Esophagus muscularis mucosa (tissue), 4 donors: ENCODE results near the gene EDEM3. TPM values are rescaled to one million over a fixed set of nuclear protein-coding genes. Genes with fewer than 3 reads are reported as not detected.

Experiments used
- DNase-seq: peaks from one replicate; pipeline ENCODE4 v3.0.0-alpha.2; 2017; ENCODE audit errors: extremely low spot score
- H3K27ac ChIP-seq, 4 donors: fragments of 200-600 bp; sonication (generic); replicated peaks in 1 of 4; 1 replicate in 3 of 4; 2 replicates in 1 of 4; pipeline ENCODE4 v1.5.1; 2016 to 2019; ENCODE audit warnings: mild to moderate bottlenecking in 1 of 4
- H3K27me3 ChIP-seq, 4 donors: fragments of 200-600 bp; sonication (generic); one replicate each; pipeline versions ENCODE4 v1.5.1 to v1.6.0; 2016 to 2019
- H3K36me3 ChIP-seq, 4 donors: fragments of 200-600 bp; sonication (generic); one replicate each; pipeline ENCODE4 v1.5.1; 2016 to 2019
- H3K4me1 ChIP-seq, 4 donors: fragments of 200-600 bp; sonication (generic); one replicate each; pipeline ENCODE4 v1.5.1; 2016 to 2019
- H3K4me3 ChIP-seq, 4 donors: fragments of 200-600 bp; sonication (generic); 1 replicate in 2 of 4; 2 replicates in 2 of 4; pipeline ENCODE4 v1.5.1; 2016 to 2019; ENCODE audit warnings: mild to moderate bottlenecking in 4 of 4, moderate library complexity in 1 of 4
- H3K9me3 ChIP-seq, 4 donors: fragments of 200-600 bp; sonication (generic); 1 replicate in 3 of 4; 2 replicates in 1 of 4; pipeline ENCODE4 v1.5.1; 2016 to 2019
- EP300 ChIP-seq: sonication (generic); formaldehyde crosslinking; IDR thresholded peaks from one replicate; pipeline ENCODE4 v1.6.1; 2017; ENCODE audit warnings: antibody characterized with exemption
- POLR2A ChIP-seq: fragments of 450-650 bp; IDR thresholded peaks from one replicate; pipeline ENCODE4 v1.6.1; 2017; ENCODE audit warnings: antibody characterized with exemption, moderate library complexity, mild to moderate bottlenecking, low read depth
- POLR2AphosphoS5 ChIP-seq, 2 donors: sonication (generic); formaldehyde crosslinking; IDR thresholded peaks; one replicate each; pipeline ENCODE4 v1.6.1; 2017; ENCODE audit warnings: antibody characterized with exemption in 2 of 2
- WGBS: methylation state at CpG from one replicate; pipeline ENCODE4 v1.1.5; 2018; 5-methylcytosine and 5-hydroxymethylcytosine counted together
- intact Hi-C: fragments of 100-400 bp; cut with DNase I; formaldehyde crosslinking; loops from one replicate; pipeline ENCODE4 v1.15.1; 2023
- total RNA-seq, 4 donors: library from RNA; depleted of rRNA; stranded (reverse); fragments of >200 nt; gene quantifications; one replicate each; pipeline versions ENCODE4 v1.1.0 to v1.2.1, GENCODE V29; 2016
- TF ChIP-seq, protein P1 (sequence below), 3 experiments: fragments of 200-600 bp in 2 of 3; fragments of 450-650 bp in 1 of 3; sonication (generic) in 2 of 3; IDR thresholded peaks; one replicate each; pipeline ENCODE4 v1.5.1; 2017 to 2019; ENCODE audit warnings: antibody characterized with exemption in 3 of 3, mild to moderate bottlenecking in 2 of 3, moderate library complexity in 1 of 3

EDEM3 gene
- total RNA-seq, 4 donors from 2014 or later, result 28.7 to 36.1 (median 29.4) TPM

- H3K27me3 ChIP-seq, result no peaks in the 10 kb centered on the region
- H3K36me3 ChIP-seq, result peaks cover 0 to 76% (median 48%) of the 10 kb centered on the region in 4 donors
- no peaks in the 10 kb centered on the region for H3K4me1 ChIP-seq
- no peak overlapping the region for H3K27ac ChIP-seq
- 100% methylated on average over 1 of the region's 1 CpG for WGBS
- DNase-seq, result no peak
- intact Hi-C loops, result no loop called here
- H3K9me3 ChIP-seq, result no peaks in the 10 kb centered on the region
- no peak overlapping the region for H3K4me3 ChIP-seq
- TF ChIP-seq, protein P1, sequence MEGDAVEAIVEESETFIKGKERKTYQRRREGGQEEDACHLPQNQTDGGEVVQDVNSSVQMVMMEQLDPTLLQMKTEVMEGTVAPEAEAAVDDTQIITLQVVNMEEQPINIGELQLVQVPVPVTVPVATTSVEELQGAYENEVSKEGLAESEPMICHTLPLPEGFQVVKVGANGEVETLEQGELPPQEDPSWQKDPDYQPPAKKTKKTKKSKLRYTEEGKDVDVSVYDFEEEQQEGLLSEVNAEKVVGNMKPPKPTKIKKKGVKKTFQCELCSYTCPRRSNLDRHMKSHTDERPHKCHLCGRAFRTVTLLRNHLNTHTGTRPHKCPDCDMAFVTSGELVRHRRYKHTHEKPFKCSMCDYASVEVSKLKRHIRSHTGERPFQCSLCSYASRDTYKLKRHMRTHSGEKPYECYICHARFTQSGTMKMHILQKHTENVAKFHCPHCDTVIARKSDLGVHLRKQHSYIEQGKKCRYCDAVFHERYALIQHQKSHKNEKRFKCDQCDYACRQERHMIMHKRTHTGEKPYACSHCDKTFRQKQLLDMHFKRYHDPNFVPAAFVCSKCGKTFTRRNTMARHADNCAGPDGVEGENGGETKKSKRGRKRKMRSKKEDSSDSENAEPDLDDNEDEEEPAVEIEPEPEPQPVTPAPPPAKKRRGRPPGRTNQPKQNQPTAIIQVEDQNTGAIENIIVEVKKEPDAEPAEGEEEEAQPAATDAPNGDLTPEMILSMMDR (IDR thresholded peaks at IDR 0.05), result no peak
- TF ChIP-seq EP300, result no peak
- no peak for TF ChIP-seq POLR2A
- no peak for TF ChIP-seq POLR2AphosphoS5 (IDR thresholded peaks at IDR 0.05)
Observed at GRCh38 chr1:184698969-184699368, 55.7 kb downstream of the EDEM3 start.

DNA sequence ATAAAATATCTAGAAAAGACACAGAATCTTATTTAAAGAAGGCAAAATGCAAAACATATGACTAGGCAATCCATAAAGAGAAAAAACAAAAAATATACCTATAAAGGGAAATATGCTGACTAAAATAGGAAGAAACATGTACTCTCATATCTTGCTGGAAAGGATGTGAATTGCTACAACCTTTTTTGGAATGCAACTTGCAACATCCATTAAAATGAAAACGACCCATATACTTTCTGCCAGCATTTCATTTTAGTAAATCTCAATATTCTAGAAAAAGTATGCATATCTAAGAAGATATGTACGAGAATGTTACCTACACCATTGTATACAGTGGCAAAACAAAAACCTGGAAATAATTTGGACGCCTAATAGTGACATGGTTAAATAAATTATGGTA is 56.6 kb downstream of the EDEM3 start:
- TF ChIP-seq, protein P1 (IDR thresholded peaks at IDR 0.05), result no peak
- TF ChIP-seq POLR2A, result no peak
- TF ChIP-seq EP300, result no peak
- TF ChIP-seq POLR2AphosphoS5 (IDR thresholded peaks at IDR 0.05), result no peak
- 76% methylated on average over 3 of the region's 3 CpGs for WGBS
- H3K27me3 ChIP-seq, result no peaks in the 10 kb centered on the region
- intact Hi-C loops, result no loop called here
- no peak overlapping the region for H3K4me3 ChIP-seq
- H3K4me1 ChIP-seq, result no peaks in the 10 kb centered on the region
- peaks cover 0 to 76% (median 49%) of the 10 kb centered on the region in 4 donors for H3K36me3 ChIP-seq
- no peak for DNase-seq
- H3K9me3 ChIP-seq, result no peaks in the 10 kb centered on the region
- no peak overlapping the region for H3K27ac ChIP-seq

GRCh38 chr1:184696403-184696802 is 58.3 kb downstream of the EDEM3 start:
- Histone ChIP-seq H3K4me1 (no peaks in the 10 kb centered on the region), H3K27me3 (no peaks in the 10 kb centered on the region), H3K27ac (no peak overlapping the region), H3K36me3 (peaks cover 0 to 63% (median 36%) of the 10 kb centered on the region in 4 donors), H3K4me3 (no peak overlapping the region), H3K9me3 (no peaks in the 10 kb centered on the region)
- WGBS, result 74% methylated on average over 3 of the region's 3 CpGs
- intact Hi-C loops, result no loop called here
- DNase-seq, result no peak
- TF ChIP-seq POLR2A (no peak), POLR2AphosphoS5 (IDR thresholded peaks at IDR 0.05) (no peak), EP300 (no peak)
- TF ChIP-seq, protein P1 (IDR thresholded peaks at IDR 0.05), result no peak

DNA sequence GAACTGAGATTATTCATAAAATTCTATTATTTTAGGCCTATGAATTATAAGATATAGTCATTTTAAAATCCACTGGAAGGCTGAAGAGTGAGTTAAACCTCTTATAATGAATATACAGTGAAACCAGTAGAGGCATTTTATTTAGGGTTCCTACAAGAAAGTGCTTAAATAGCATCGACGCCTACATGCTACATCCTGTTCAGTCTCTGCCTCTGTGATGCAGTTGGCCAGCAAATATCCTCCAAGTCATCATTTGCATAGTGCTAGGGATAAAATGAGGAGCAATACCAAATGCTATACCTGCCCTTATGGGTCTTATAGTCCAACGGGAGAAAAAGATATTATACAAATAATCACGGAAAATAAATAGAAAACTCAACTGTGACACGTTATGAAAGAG is 59.6 kb downstream of the EDEM3 start:
- Histone ChIP-seq H3K9me3 (no peaks in the 10 kb centered on the region), H3K36me3 (peaks cover 0 to 51% (median 29%) of the 10 kb centered on the region in 4 donors), H3K27ac (no peak overlapping the region), H3K4me1 (no peaks in the 10 kb centered on the region), H3K4me3 (no peak overlapping the region), H3K27me3 (no peaks in the 10 kb centered on the region)
- intact Hi-C loops, result no loop called here
- TF ChIP-seq POLR2AphosphoS5 (IDR thresholded peaks at IDR 0.05) (no peak), EP300 (no peak), POLR2A (no peak)
- TF ChIP-seq, protein P1 (IDR thresholded peaks at IDR 0.05), result no peak
- WGBS, result 86% methylated on average over 5 of the region's 5 CpGs
- no peak for DNase-seq

DNA sequence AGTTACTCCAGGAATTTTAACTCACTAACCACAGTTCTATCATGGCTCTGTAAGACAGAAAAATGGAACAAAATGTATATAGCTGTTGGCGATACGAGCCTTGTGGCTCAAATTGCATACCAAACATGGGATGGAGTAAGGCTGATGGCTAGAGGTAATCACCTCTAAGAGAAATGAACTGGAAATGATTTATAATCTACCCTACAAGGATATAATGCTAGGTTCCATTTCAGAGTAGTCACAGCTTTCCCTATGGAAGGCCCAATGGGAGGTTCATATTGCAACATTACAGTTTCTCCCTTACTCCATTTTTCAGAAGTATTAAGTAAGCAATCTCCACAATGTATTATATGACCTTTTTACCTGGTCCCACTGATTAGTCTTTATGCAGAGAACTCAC is 61.6 kb downstream of the EDEM3 start:
- 93% methylated on average over 2 of the region's 2 CpGs for WGBS
- intact Hi-C loops, result loop anchor here (5.0 kb wide), 1 partner anchor 616 kb away; no protein-coding TSS in a partner anchor

More for the DNA sequence above, 61.6 kb downstream of the EDEM3 start:
- Histone ChIP-seq H3K27me3 (no peaks in the 10 kb centered on the region), H3K4me3 (no peak overlapping the region), H3K9me3 (no peaks in the 10 kb centered on the region), H3K36me3 (peaks cover 0 to 39% (median 25%) of the 10 kb centered on the region in 4 donors), H3K27ac (no peak overlapping the region), H3K4me1 (no peaks in the 10 kb centered on the region)
- no peak for DNase-seq
- TF ChIP-seq POLR2A, result no peak
- TF ChIP-seq, protein P1 (IDR thresholded peaks at IDR 0.05), result no peak
